HUES6 (cell line): ENCODE results near the gene EFCAB14.
A peak's percentile ranks its signal among the peaks of the same experiment; 100 is the strongest.
"Not testable (repeated sequence)": the region's sequence is repeated elsewhere in the genome, so short reads cannot be mapped to it uniquely, and the experiment has no call there.

Source experiments
- H3K27ac ChIP-seq: 2 replicates; pipeline ENCODE4 v1.7.0; 2013; ENCODE audit warnings: low read depth, mild to moderate bottlenecking, low read length, inconsistent platforms
- H3K27me3 ChIP-seq: 2 replicates; pipeline ENCODE4 v1.6.1; 2013; ENCODE audit warnings: low read length; ENCODE audit not compliant: control insufficient read depth, insufficient read depth
- H3K36me3 ChIP-seq: 2 replicates; pipeline ENCODE4 v1.6.1; 2013; ENCODE audit warnings: low read length; ENCODE audit not compliant: control insufficient read depth, insufficient read depth
- H3K4me1 ChIP-seq: 2 replicates; pipeline ENCODE4 v1.6.1; 2013; ENCODE audit warnings: low read length; ENCODE audit not compliant: control insufficient read depth, insufficient read depth
- H3K4me3 ChIP-seq: 2 replicates; pipeline ENCODE4 v1.5.1; 2013; ENCODE audit warnings: low read depth, low read length
- H3K9ac ChIP-seq: one replicate; pipeline ENCODE4 v1.6.1; 2013; ENCODE audit warnings: mild to moderate bottlenecking, low read length
- H3K9me3 ChIP-seq: 2 replicates; pipeline ENCODE4 v1.6.1; 2013; ENCODE audit warnings: low read depth, low read length; ENCODE audit not compliant: control insufficient read depth, insufficient read depth

The EFCAB14 gene

DNA sequence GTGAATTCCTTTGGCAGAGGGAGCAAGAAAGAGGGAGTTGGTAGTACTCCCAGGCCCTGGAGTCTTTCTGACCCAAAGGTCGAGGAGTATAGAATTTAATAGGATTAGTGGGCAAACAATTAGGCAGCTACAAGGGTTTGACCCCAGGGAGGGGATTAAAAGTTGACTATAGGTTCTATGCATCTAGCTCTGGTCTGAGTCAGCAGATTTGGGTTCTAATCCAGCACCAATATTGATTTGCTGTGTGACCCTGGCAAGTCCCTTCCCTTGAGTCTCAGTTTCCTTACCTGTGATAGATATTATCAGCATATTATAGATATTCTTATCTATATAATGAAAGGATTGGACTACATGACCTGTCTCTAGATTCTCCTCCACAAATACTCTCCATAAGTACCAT, 35.1 kb upstream of the EFCAB14 start:
- H3K27ac ChIP-seq = no peak overlapping the region
- H3K9ac ChIP-seq = no peak overlapping the region
- no peak overlapping the region for H3K4me3 ChIP-seq
- no peaks in the 10 kb centered on the region for H3K9me3 ChIP-seq
- peaks cover 15% of the 10 kb centered on the region for H3K4me1 ChIP-seq
- peaks cover 11% of the 10 kb centered on the region; the same call in 1 of the 2 replicates for H3K27me3 ChIP-seq
- no peaks in the 10 kb centered on the region for H3K36me3 ChIP-seq

- Histone ChIP-seq H3K4me3 (no peak overlapping the region), H3K36me3 (no peaks in the 10 kb centered on the region), H3K9ac (no peak overlapping the region), H3K9me3 (no peaks in the 10 kb centered on the region), H3K27me3 (peaks cover 21% of the 10 kb centered on the region; the same call in 1 of the 2 replicates), H3K27ac (no peak overlapping the region), H3K4me1 (no peaks in the 10 kb centered on the region)
These were observed 31.0 kb upstream of the EFCAB14 start for GRCh38 chr1:46749921-46750404.

- H3K9me3 ChIP-seq = no peaks in the 10 kb centered on the region
- no peak overlapping the region for H3K4me3 ChIP-seq
- H3K4me1 ChIP-seq = no peaks in the 10 kb centered on the region
- H3K27ac ChIP-seq = no peak overlapping the region
- no peak overlapping the region for H3K9ac ChIP-seq
- no peaks in the 10 kb centered on the region for H3K36me3 ChIP-seq
- peaks cover 21% of the 10 kb centered on the region; the same call in 1 of the 2 replicates for H3K27me3 ChIP-seq
These were observed 30.5 kb upstream of the EFCAB14 start for GRCh38 chr1:46749404-46749803.

DNA sequence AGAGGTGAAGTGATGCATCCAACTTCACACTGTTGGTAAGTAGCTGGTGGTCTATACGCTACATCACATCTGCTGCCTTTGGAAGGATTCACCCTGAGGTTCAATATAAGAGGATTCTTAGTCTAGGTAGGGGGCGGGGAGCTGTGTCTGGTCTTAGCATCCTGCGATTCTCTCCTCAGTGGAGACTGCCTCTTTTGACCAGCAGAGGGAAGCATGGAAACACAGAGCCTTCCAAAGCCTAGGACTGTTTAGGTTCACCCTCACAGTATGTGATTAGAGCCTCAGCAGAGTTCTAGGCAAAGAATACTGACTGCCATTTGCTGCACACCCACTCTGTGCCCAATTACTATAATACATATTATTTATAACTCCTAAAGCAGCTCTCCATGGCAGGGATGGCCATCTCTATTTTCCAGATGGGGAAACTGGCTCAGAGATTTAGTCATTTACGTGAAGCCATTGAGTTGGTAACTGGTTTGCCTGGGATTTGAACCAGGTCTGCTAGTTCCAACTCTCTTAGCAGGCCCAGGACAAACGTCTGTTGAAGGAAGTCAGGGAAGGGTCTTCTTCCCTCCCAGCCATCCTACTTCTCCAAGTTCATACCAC, 28.9 kb upstream of the EFCAB14 start:
- no peak overlapping the region for H3K9ac ChIP-seq
- no peak overlapping the region for H3K27ac ChIP-seq
- no peaks in the 10 kb centered on the region for H3K4me1 ChIP-seq
- no peak overlapping the region for H3K4me3 ChIP-seq
- no peaks in the 10 kb centered on the region for H3K9me3 ChIP-seq
- H3K27me3 ChIP-seq = peaks cover 21% of the 10 kb centered on the region; the same call in 1 of the 2 replicates
- H3K36me3 ChIP-seq = no peaks in the 10 kb centered on the region

DNA sequence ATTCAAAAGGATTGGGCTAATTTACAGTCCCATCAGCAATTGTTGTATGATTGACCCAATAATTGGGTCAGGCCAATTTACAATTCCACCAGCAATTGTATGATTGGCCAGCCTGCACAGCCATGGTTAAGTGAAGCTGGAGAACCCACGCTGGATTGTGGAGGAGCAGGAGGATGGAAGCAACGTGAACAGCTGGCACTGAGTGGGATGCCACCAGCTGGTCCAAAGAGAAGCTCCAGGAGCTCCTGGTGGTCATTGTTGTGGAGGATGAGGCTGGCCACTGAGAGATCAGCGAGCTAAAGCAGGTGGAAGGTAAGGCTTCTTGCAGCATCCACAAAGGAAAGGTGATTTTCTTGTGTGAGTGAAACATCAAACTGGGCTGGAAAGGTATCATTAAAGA, 23.2 kb upstream of the EFCAB14 start:
- H3K27ac ChIP-seq = no peak overlapping the region
- H3K9ac ChIP-seq = no peak overlapping the region
- H3K27me3 ChIP-seq = peaks cover 27% of the 10 kb centered on the region
- H3K4me3 ChIP-seq = no peak overlapping the region
- H3K4me1 ChIP-seq = no peaks in the 10 kb centered on the region
- no peaks in the 10 kb centered on the region for H3K36me3 ChIP-seq
- no peaks in the 10 kb centered on the region for H3K9me3 ChIP-seq

- H3K9ac ChIP-seq = no peak overlapping the region
- H3K27ac ChIP-seq = no peak overlapping the region
- no peaks in the 10 kb centered on the region for H3K4me1 ChIP-seq
- H3K27me3 ChIP-seq = peaks cover 6% of the 10 kb centered on the region
- H3K4me3 ChIP-seq = no peak overlapping the region
- H3K9me3 ChIP-seq = no peaks in the 10 kb centered on the region
- no peaks in the 10 kb centered on the region for H3K36me3 ChIP-seq
These were observed 16.9 kb upstream of the EFCAB14 start for GRCh38 chr1:46735708-46736324.

GRCh38 chr1:46728327-46728873, 9.5 kb upstream of the EFCAB14 start:
- not testable (repeated sequence) for H3K9ac ChIP-seq, H3K9me3 ChIP-seq, H3K27ac ChIP-seq, H3K36me3 ChIP-seq, H3K27me3 ChIP-seq
- peak overlapping the region; percentile 1; the same call in 1 of the 2 replicates for H3K4me3 ChIP-seq
- H3K4me1 ChIP-seq = peaks cover 12% of the 10 kb centered on the region

DNA sequence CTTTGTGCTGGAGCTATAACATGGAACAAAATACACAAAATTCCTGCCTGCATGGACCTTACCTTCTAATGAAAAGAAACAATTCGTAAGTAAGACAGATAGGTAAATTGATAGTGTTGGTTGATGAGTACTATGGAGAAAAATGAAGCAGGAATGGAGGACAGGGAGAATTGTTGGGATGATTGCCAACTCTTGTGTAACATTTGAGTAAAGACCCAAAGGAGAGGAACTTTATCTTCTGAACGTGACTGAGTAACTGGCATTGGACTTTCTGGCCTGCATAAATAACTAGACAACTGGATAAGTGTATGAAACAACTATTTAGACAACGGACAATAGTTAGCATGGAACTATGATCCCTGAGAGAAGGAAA, 6.8 kb upstream of the EFCAB14 start:
- Histone ChIP-seq H3K9ac (no peak overlapping the region), H3K4me1 (peaks cover 12% of the 10 kb centered on the region), H3K27me3 (no peaks in the 10 kb centered on the region)

DNA sequence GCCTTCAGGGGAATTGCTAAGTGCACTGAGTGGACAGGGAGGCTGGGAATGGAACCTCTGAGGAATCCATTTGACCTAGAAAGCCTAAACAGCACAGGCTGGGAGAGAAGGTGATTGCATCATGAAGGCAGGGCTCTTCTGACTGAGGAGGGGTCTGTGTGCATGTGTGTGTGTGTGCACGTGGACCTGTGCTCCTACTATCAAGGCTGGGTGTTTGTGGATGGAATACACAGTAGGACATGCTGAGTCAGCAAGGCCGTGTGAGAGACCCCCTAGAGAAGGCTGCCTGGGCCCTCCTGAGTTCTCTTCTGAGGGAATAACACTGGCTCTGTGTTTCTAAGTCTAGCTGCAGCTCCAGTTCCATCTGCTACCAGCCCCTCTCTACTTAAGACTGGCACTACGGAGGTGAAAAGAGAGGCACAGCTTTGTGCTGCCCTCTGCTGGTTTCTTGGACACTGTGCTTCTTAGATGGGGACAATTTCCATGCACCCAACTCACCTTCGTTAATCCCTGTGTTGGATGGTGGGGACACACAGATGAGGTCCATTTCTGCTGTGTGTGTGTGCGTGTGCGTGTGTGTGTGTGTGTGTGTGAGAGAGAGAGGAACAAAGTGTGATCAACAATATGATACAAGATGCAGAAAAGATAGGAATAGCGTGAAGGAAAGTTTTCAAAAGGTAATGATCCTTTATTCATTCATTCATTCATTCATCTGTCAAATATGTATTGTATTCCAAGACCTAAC, 6.2 kb upstream of the EFCAB14 start:
- H3K9me3 ChIP-seq = no peaks in the 10 kb centered on the region
- H3K27me3 ChIP-seq = no peaks in the 10 kb centered on the region
- peaks cover 12% of the 10 kb centered on the region for H3K4me1 ChIP-seq
- H3K27ac ChIP-seq = no peak overlapping the region
- no peaks in the 10 kb centered on the region for H3K36me3 ChIP-seq
- no peak overlapping the region for H3K4me3 ChIP-seq
- no peak overlapping the region for H3K9ac ChIP-seq

More for the DNA sequence above, 6.8 kb upstream of the EFCAB14 start:
- H3K27ac ChIP-seq = no peak overlapping the region
- no peaks in the 10 kb centered on the region for H3K9me3 ChIP-seq
- H3K4me3 ChIP-seq = no peak overlapping the region
- no peaks in the 10 kb centered on the region for H3K36me3 ChIP-seq

- no peak overlapping the region for H3K9ac ChIP-seq
- H3K27ac ChIP-seq = no peak overlapping the region
- no peaks in the 10 kb centered on the region for H3K36me3 ChIP-seq
- peaks cover 18% of the 10 kb centered on the region for H3K4me1 ChIP-seq
- no peak overlapping the region for H3K4me3 ChIP-seq
- no peaks in the 10 kb centered on the region for H3K27me3 ChIP-seq
- H3K9me3 ChIP-seq = no peaks in the 10 kb centered on the region
These were observed 5.0 kb upstream of the EFCAB14 start for GRCh38 chr1:46723901-46724300.

DNA sequence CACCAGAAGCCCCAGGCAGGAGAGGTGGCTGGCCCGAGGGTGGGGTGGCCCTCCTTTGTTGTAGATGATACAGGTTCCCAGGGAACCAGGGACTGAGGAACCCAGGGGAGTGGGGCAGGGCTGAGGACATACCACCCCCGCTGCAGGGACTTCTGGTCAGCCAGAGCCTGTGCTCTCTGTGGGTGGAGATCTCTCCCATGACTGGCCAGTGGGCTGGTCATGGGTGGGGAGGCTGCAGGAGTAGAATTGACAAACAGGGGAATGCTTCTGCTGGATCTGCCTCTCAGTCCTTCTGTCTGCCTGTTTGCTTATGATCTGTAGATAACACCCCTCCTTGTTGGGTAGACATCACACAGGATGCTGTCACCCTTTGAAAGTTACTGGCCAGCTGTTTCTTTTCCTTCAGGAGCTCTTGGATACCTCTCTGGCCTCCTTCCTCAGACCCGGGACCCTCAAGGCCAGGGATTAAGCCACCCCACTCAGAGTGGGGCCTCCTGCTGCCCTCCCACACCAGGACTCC, 2.8 kb upstream of the EFCAB14 start:
- H3K9me3 ChIP-seq = no peaks in the 10 kb centered on the region
- H3K9ac ChIP-seq = no peak overlapping the region
- H3K36me3 ChIP-seq = no peaks in the 10 kb centered on the region
- H3K4me1 ChIP-seq = peaks cover 23% of the 10 kb centered on the region
- no peak overlapping the region for H3K27ac ChIP-seq
- no peaks in the 10 kb centered on the region for H3K27me3 ChIP-seq
- H3K4me3 ChIP-seq = no peak overlapping the region
